ENCODE data around the gene ST3GAL3.

GRCh38 chr1:43693371-43693770 lies 14.0 kb upstream of the ST3GAL3 start:
- no peak for TF ChIP-seq CTCF (optimal IDR thresholded peaks at IDR 0.05 in 1 of 3, IDR thresholded peaks at IDR 0.05 in 1 of 3, conservative IDR thresholded peaks at IDR 0.05 in 1 of 3; ENCODE audit: extremely low read depth in 1 of 3, insufficient read depth in 2 of 3, low read length in 3 of 3)
- TF ChIP-seq EZH2 (IDR thresholded peaks at IDR 0.05; ENCODE audit: low read length), result no peak

Measured in keratinocyte (primary cell).